GM18520 (cell line): ENCODE results near the gene SLC45A3.

Experiments used
- ATAC-seq: cut with Tn5 transposase; IDR thresholded peaks from one replicate; pipeline ENCODE4 v1.9.1; 2021; ENCODE audit not compliant: unreplicated experiment

The SLC45A3 gene

GRCh38 chr1:205700865-205701401 lies 20.6 kb upstream of the SLC45A3 start:
- no peak for ATAC-seq

GRCh38 chr1:205699416-205699815 lies 19.1 kb upstream of the SLC45A3 start:
- ATAC-seq, result no peak

GRCh38 chr1:205698921-205699320 lies 18.6 kb upstream of the SLC45A3 start:
- no peak for ATAC-seq

GRCh38 chr1:205693421-205693991 lies 13.2 kb upstream of the SLC45A3 start:
- ATAC-seq, result no peak

GRCh38 chr1:205692423-205692822 lies 12.1 kb upstream of the SLC45A3 start:
- no peak for ATAC-seq

- ATAC-seq, result no peak
Observed at GRCh38 chr1:205690122-205690756, 9.9 kb upstream of the SLC45A3 start.

- no peak for ATAC-seq
Observed at GRCh38 chr1:205689479-205689878, 9.2 kb upstream of the SLC45A3 start.

- ATAC-seq, result no peak
Observed at GRCh38 chr1:205688171-205689080, 8.1 kb upstream of the SLC45A3 start.

- ATAC-seq, result no peak
Observed at GRCh38 chr1:205687242-205687641, 6.9 kb upstream of the SLC45A3 start.

GRCh38 chr1:205681364-205681763 lies 1.1 kb upstream of the SLC45A3 start:
- ATAC-seq, result no peak

GRCh38 chr1:205678286-205679111 lies 1.8 kb downstream of the SLC45A3 start:
- no peak for ATAC-seq

GRCh38 chr1:205677167-205677566 lies 3.1 kb downstream of the SLC45A3 start:
- ATAC-seq, result no peak

- no peak for ATAC-seq
Observed at GRCh38 chr1:205676597-205676996, 3.7 kb downstream of the SLC45A3 start.

GRCh38 chr1:205676002-205676401 lies 4.3 kb downstream of the SLC45A3 start:
- ATAC-seq, result no peak

- no peak for ATAC-seq
Observed at GRCh38 chr1:205675247-205675646, 5.1 kb downstream of the SLC45A3 start.

- ATAC-seq, result no peak
Observed at GRCh38 chr1:205672970-205673369, 7.3 kb downstream of the SLC45A3 start.

GRCh38 chr1:205672395-205672889 lies 7.9 kb downstream of the SLC45A3 start:
- no peak for ATAC-seq

- ATAC-seq, result no peak
Observed at GRCh38 chr1:205670611-205671430, 9.5 kb downstream of the SLC45A3 start.

- no peak for ATAC-seq
Observed at GRCh38 chr1:205670150-205670446, 10.2 kb downstream of the SLC45A3 start.
